Ecto neural progenitor cell (in vitro differentiated cells): Measurements from ENCODE around the gene FAM83D.
"Not testable (repeated sequence)": the region's sequence is repeated elsewhere in the genome, so short reads cannot be mapped to it uniquely, and the experiment has no call there.

Experiments
- DNase-seq: peaks from one replicate; pipeline ENCODE4 v3.0.0-alpha.2; 2018; ENCODE audit warnings: low spot score

Gene FAM83D

GRCh38 chr20:38965264-38965663, 39.0 kb downstream of the FAM83D start:
- DNase-seq = no peak

GRCh38 chr20:38968090-38968489, 41.9 kb downstream of the FAM83D start:
- no peak for DNase-seq

GRCh38 chr20:38969708-38970107, 43.5 kb downstream of the FAM83D start:
- no peak for DNase-seq

- no peak for DNase-seq
These were observed 44.1 kb downstream of the FAM83D start for GRCh38 chr20:38970302-38970701.

- no peak for DNase-seq
These were observed 46.9 kb downstream of the FAM83D start for GRCh38 chr20:38973107-38973506.

- DNase-seq = no peak
These were observed 47.4 kb downstream of the FAM83D start for GRCh38 chr20:38973645-38974044.

- DNase-seq = no peak
These were observed 49.4 kb downstream of the FAM83D start for GRCh38 chr20:38975539-38976120.

GRCh38 chr20:38979434-38979833, 53.2 kb downstream of the FAM83D start:
- DNase-seq = no peak

- no peak for DNase-seq
These were observed 53.6 kb downstream of the FAM83D start for GRCh38 chr20:38979842-38980241.

GRCh38 chr20:38982291-38982690, 56.1 kb downstream of the FAM83D start:
- no peak for DNase-seq

- DNase-seq = no peak
These were observed 58.8 kb downstream of the FAM83D start for GRCh38 chr20:38985060-38985459.

- no peak for DNase-seq
These were observed 59.5 kb downstream of the FAM83D start for GRCh38 chr20:38985603-38986170.

GRCh38 chr20:38986663-38987062, 60.4 kb downstream of the FAM83D start:
- no peak for DNase-seq

- DNase-seq = no peak
These were observed 61.6 kb downstream of the FAM83D start for GRCh38 chr20:38987777-38988176.

- DNase-seq = no peak
These were observed 64.5 kb downstream of the FAM83D start for GRCh38 chr20:38990728-38991127.

- no peak for DNase-seq
These were observed 65.8 kb downstream of the FAM83D start for GRCh38 chr20:38991814-38992704.

GRCh38 chr20:38995536-38996044, 69.4 kb downstream of the FAM83D start:
- DNase-seq = no peak

GRCh38 chr20:38996866-38997265, 70.6 kb downstream of the FAM83D start:
- not testable (repeated sequence) for DNase-seq

GRCh38 chr20:38997622-38998021, 71.4 kb downstream of the FAM83D start:
- DNase-seq = no peak

GRCh38 chr20:38999217-38999616, 73.0 kb downstream of the FAM83D start:
- DNase-seq = no peak

- no peak for DNase-seq
These were observed 74.0 kb downstream of the FAM83D start for GRCh38 chr20:38999965-39000910.
